K562 (cell line): ENCODE results near the gene ZSWIM3. TPM values are rescaled to one million over a fixed set of nuclear protein-coding genes. Genes with fewer than 3 reads are reported as not detected.

Experiments
- LEF1 ChIP-seq: fragments of 450-650 bp; IDR thresholded peaks from 2 replicates; pipeline ENCODE4 v1.6.1; 2016; ENCODE audit warnings: mild to moderate bottlenecking
- MAFG ChIP-seq: fragments of 450-650 bp; conservative IDR thresholded peaks from 2 replicates; pipeline ENCODE4 v1.6.1; 2016; ENCODE audit warnings: missing genetic modification characterization, missing compliant biosample characterization
- MITF ChIP-seq: IDR thresholded peaks from 2 replicates; pipeline ENCODE4 v1.6.1; 2014; ENCODE audit warnings: antibody characterized with exemption
- MNT ChIP-seq, 2 experiments: fragments of 450-650 bp; conservative IDR thresholded peaks; 2 replicates each; pipeline ENCODE4 v1.6.1; 2017; ENCODE audit warnings: mild to moderate bottlenecking in 2 of 2, moderate library complexity in 2 of 2
- NR3C1 ChIP-seq: sonication (generic); formaldehyde crosslinking; IDR thresholded peaks from 2 replicates; pipeline ENCODE4 v1.8.1; 2022; ENCODE audit warnings: missing genetic modification reagents
- PBX2 ChIP-seq, 2 experiments: IDR thresholded peaks in 1 of 2; conservative IDR thresholded peaks in 1 of 2; 2 replicates each; pipeline ENCODE4 v1.6.1; 2016; ENCODE audit warnings: low read depth in 2 of 2, mild to moderate bottlenecking in 1 of 2, missing compliant biosample characterization in 1 of 2, missing genetic modification characterization in 1 of 2, moderate library complexity in 1 of 2
- PCBP1 ChIP-seq: fragments of 200-400 bp; formaldehyde crosslinking; IDR thresholded peaks from 2 replicates; pipeline ENCODE4 v1.6.1; 2018; ENCODE audit warnings: mild to moderate bottlenecking, low read depth, low read length; ENCODE audit not compliant: poor library complexity, severe bottlenecking
- PCBP2 ChIP-seq: fragments of 200-400 bp; formaldehyde crosslinking; IDR thresholded peaks from 2 replicates; pipeline ENCODE4 v1.6.1; 2018; ENCODE audit warnings: low read length, low read depth, mild to moderate bottlenecking, moderate library complexity; ENCODE audit not compliant: poor library complexity, severe bottlenecking
- POLR3A ChIP-seq: IDR thresholded peaks from 2 replicates; pipeline ENCODE4 v1.6.1; 2011; ENCODE audit warnings: borderline replicate concordance, mild to moderate bottlenecking, moderate library complexity; ENCODE audit not compliant: insufficient read length, insufficient read depth; ENCODE audit errors: extremely low read depth
- SLC30A9 ChIP-seq: fragments of 250-450 bp; sonication (Bioruptor Pico); IDR thresholded peaks from 2 replicates; pipeline ENCODE4 v1.8.0; 2022; ENCODE audit warnings: mild to moderate bottlenecking, moderate library complexity
- SNRNP70 ChIP-seq: fragments of 200-400 bp; formaldehyde crosslinking; optimal IDR thresholded peaks from 2 replicates; pipeline ENCODE3; 2017; ENCODE audit warnings: low read depth, low read length
- THAP7 ChIP-seq: fragments of 250-450 bp; sonication (Bioruptor Pico); IDR thresholded peaks from 2 replicates; pipeline ENCODE4 v1.5.0; 2021
- TRIM24 ChIP-seq, 2 experiments: fragments of 450-650 bp; IDR thresholded peaks; 2 replicates each; pipeline ENCODE4 v1.6.1; 2016
- ZBED1 ChIP-seq: IDR thresholded peaks from 2 replicates; pipeline ENCODE4 v1.6.1; 2014
- ZHX1 ChIP-seq: fragments of 150-350 bp; conservative IDR thresholded peaks from 2 replicates; pipeline ENCODE4 v1.6.1; 2014; ENCODE audit warnings: low read length
- ZNF184 ChIP-seq: sonication (generic); formaldehyde crosslinking; IDR thresholded peaks from 2 replicates; pipeline ENCODE4 v1.5.0; 2020; ENCODE audit warnings: missing genetic modification reagents
- ZNF778 ChIP-seq: fragments of 450-650 bp; formaldehyde crosslinking; IDR thresholded peaks from 2 replicates; pipeline ENCODE4 v1.4.0; 2020; ENCODE audit warnings: mild to moderate bottlenecking, moderate library complexity
- polyA plus RNA-seq, 8 experiments: library from polyadenylated mRNA; depleted of rRNA in 4 of 8; stranded (reverse) in 5 of 8; unstranded in 3 of 8; fragments of >200 nt; fragmentation: Nextera tagmentation in 2 of 8; fragmentation: Illumina TruSeq in 1 of 8; extraction: Ambion mirVana in 2 of 8; extraction: Trizol in 1 of 8; gene quantifications; 2 replicates each; pipeline versions ENCODE4 v1.2.1 to v1.2.3, GENCODE V29; 2011 to 2014; ENCODE audit warnings: inconsistent platforms in 1 of 8, missing spikeins in 1 of 8
- total RNA-seq, 7 experiments: library from RNA; depleted of rRNA in 6 of 7; stranded (reverse); fragments of >200 nt in 6 of 7; fragmentation: Illumina TruSeq in 2 of 7; extraction: Trizol in 2 of 7; gene quantifications; 2 replicates each; pipeline versions ENCODE4 v1.2.1 to v1.2.3, GENCODE V29; 2011 to 2021; ENCODE audit warnings: low replicate concordance in 1 of 7

Gene ZSWIM3
- total and polyA plus RNA-seq, 9 of the 15 experiments (the other 6 are each of a cell fraction or from before 2014, with no cell fraction given), result 1.7 to 4.3 (median 2.9) TPM

GRCh38 chr20:45910670-45911485, 53.5 kb downstream of the ZSWIM3 start (continued):
- TF ChIP-seq MNT (conservative IDR thresholded peaks at IDR 0.05) (peak in 1 of 2 experiments; percentile 60; a peak in 1 of 4 replicates), SLC30A9 (no peak), POLR3A (no peak), PBX2 (CRISPR knock-in tag; IDR thresholded peaks at IDR 0.05; ENCODE audit: low read depth) (no peak), PBX2 (tag; conservative IDR thresholded peaks at IDR 0.05; ENCODE audit: low read depth) (no peak), LEF1 (no peak), TRIM24 (IDR thresholded peaks at IDR 0.05) (peak in 1 of 2 experiments; percentile 68; a peak in 2 of 4 replicates), SNRNP70 (no peak), ZNF778 (CRISPR knock-in tag) (no peak), NR3C1 (CRISPR knock-in tag) (no peak), THAP7 (CRISPR knock-in tag) (no peak), ZHX1 (no peak), MAFG (tag) (0 out of 2 replicates have a peak, but pooled peaks have one; percentile 27), ZNF184 (CRISPR knock-in tag) (no peak), PCBP2 (no peak), ZBED1 (0 out of 2 replicates have a peak, but pooled peaks have one; percentile 57), PCBP1 (no peak), MITF (no peak)
